Gastroesophageal sphincter (tissue), 4 donors: ENCODE data around the gene SCAPER. TPM values are rescaled to one million over a fixed set of nuclear protein-coding genes. Genes with fewer than 3 reads are reported as not detected.
"Not testable (repeated sequence)": the region's sequence is repeated elsewhere in the genome, so short reads cannot be mapped to it uniquely, and the experiment has no call there.

Experiments
- ATAC-seq: fragments of 150-250 bp; one replicate; pipeline ENCODE4 v1.9.1; 2016; ENCODE audit warnings: mild to moderate bottlenecking, moderate library complexity
- H3K27ac ChIP-seq, 4 donors: fragments of 200-600 bp; sonication (generic) in 3 of 4; 1 replicate in 3 of 4; 2 replicates in 1 of 4; pipeline ENCODE4 v1.5.1; 2016 to 2019
- H3K27me3 ChIP-seq: fragments of 200-600 bp; sonication (generic); one replicate; pipeline ENCODE4 v1.5.1; 2019
- H3K36me3 ChIP-seq, 2 donors: fragments of 200-600 bp; sonication (generic); one replicate each; pipeline ENCODE4 v1.5.1; 2019; ENCODE audit warnings: control low read depth in 1 of 2
- H3K4me1 ChIP-seq, 3 donors: fragments of 200-600 bp; sonication (generic); 1 replicate in 2 of 3; 2 replicates in 1 of 3; pipeline ENCODE4 v1.5.1; 2016 to 2019; ENCODE audit warnings: control low read depth in 2 of 3
- H3K4me3 ChIP-seq, 2 donors: fragments of 200-600 bp; sonication (generic); one replicate each; pipeline ENCODE4 v1.5.1; 2019; ENCODE audit warnings: mild to moderate bottlenecking in 1 of 2, moderate library complexity in 1 of 2
- H3K9me3 ChIP-seq, 3 donors: fragments of 200-600 bp; sonication (generic); one replicate each; pipeline ENCODE4 v1.5.1; 2017 to 2019; ENCODE audit warnings: control low read depth in 2 of 3
- EP300 ChIP-seq: sonication (generic); formaldehyde crosslinking; IDR thresholded peaks from one replicate; pipeline ENCODE4 v1.6.1; 2017; ENCODE audit warnings: antibody characterized with exemption, mild to moderate bottlenecking
- POLR2A ChIP-seq, 2 donors: fragments of 450-650 bp; IDR thresholded peaks; one replicate each; pipeline ENCODE4 v1.6.1; 2017; ENCODE audit warnings: antibody characterized with exemption in 2 of 2, mild to moderate bottlenecking in 2 of 2, moderate library complexity in 1 of 2
- POLR2AphosphoS5 ChIP-seq: sonication (generic); formaldehyde crosslinking; IDR thresholded peaks from one replicate; pipeline ENCODE4 v1.6.1; 2017; ENCODE audit warnings: antibody characterized with exemption
- WGBS, 2 donors: methylation state at CpG; one replicate each; pipeline ENCODE4 v1.1.5; 2018; ENCODE audit warnings: low coverage in 1 of 2; 5-methylcytosine and 5-hydroxymethylcytosine counted together
- total RNA-seq, 4 donors: library from RNA; depleted of rRNA; stranded (reverse); fragments of >200 nt; gene quantifications; one replicate each; pipeline ENCODE4 v1.1.0, GENCODE V29; 2016
- TF ChIP-seq, protein P1 (sequence below), 4 experiments: fragments of 200-600 bp in 2 of 4; fragments of 450-650 bp in 2 of 4; sonication (generic) in 1 of 4; IDR thresholded peaks; one replicate each; pipeline ENCODE4 v1.5.1; 2017 to 2019; ENCODE audit warnings: antibody characterized with exemption in 4 of 4, mild to moderate bottlenecking in 2 of 4, moderate library complexity in 2 of 4

SCAPER gene
- total RNA-seq, 4 donors from 2014 or later: 21.5 to 34.3 (median 28.7) TPM

DNA sequence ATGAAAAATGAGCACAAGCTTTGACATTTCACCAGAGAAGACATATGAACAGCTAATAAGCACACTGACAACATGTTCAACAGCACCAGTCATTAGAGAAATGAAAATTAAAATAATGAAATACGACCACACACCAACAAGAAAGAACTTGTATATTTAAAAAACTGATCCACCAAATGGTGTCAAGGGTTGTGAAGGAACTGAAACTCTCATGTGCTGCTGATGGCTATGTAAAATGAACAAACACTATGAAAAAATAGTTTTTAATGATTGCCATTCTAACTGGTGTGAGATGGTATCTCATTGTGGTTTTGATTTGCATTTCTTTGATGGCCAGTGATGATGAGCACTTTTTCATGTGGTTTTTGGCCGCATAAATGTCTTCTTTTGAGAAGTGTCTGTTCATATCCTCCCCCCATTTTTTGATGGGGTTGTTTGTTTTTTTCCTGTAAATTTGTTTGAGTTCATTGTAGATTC is 193.8 kb downstream of the SCAPER start:
- ATAC-seq: no peak
- Histone ChIP-seq H3K4me3 (no peak overlapping the region), H3K27me3 (no peaks in the 10 kb centered on the region), H3K36me3 (peaks cover 0 to 19% of the 10 kb centered on the region in 2 donors), H3K27ac (no peak overlapping the region), H3K4me1 (no peaks in the 10 kb centered on the region), H3K9me3 (peaks cover 0 to 10% (median 0%) of the 10 kb centered on the region in 3 donors)
- WGBS, 2 donors: 79 to 96% methylated on average over 2 of the region's 2 CpGs
- TF ChIP-seq, protein P1, sequence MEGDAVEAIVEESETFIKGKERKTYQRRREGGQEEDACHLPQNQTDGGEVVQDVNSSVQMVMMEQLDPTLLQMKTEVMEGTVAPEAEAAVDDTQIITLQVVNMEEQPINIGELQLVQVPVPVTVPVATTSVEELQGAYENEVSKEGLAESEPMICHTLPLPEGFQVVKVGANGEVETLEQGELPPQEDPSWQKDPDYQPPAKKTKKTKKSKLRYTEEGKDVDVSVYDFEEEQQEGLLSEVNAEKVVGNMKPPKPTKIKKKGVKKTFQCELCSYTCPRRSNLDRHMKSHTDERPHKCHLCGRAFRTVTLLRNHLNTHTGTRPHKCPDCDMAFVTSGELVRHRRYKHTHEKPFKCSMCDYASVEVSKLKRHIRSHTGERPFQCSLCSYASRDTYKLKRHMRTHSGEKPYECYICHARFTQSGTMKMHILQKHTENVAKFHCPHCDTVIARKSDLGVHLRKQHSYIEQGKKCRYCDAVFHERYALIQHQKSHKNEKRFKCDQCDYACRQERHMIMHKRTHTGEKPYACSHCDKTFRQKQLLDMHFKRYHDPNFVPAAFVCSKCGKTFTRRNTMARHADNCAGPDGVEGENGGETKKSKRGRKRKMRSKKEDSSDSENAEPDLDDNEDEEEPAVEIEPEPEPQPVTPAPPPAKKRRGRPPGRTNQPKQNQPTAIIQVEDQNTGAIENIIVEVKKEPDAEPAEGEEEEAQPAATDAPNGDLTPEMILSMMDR (IDR thresholded peaks at IDR 0.05): no peak
- TF ChIP-seq POLR2A (IDR thresholded peaks at IDR 0.05): no peak
- TF ChIP-seq POLR2AphosphoS5: no peak
- no peak for TF ChIP-seq EP300

DNA sequence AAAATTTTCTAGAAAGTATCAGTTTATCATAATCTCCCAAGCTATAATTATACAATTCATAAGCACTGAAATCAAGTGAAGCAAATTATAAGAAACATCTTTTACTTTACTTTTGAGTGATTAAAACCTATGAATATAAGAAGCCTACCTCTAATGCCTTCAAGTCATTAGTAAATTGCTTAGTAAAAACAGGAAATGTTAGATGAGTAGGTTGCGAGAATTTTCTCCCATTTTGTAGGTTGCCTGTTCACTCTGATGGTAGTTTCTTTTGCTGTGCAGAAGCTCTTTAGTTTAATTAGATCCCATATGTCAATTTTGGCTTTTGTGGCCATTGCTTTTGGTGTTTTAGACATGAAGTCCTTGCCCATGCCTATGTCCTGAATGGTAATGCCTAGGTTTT is 201.1 kb downstream of the SCAPER start:
- not testable (repeated sequence) for H3K4me1 ChIP-seq, H3K9me3 ChIP-seq, H3K27me3 ChIP-seq, H3K27ac ChIP-seq, H3K4me3 ChIP-seq, ATAC-seq
- peaks cover 0 to 51% of the 10 kb centered on the region in 2 donors for H3K36me3 ChIP-seq
- WGBS, 2 donors: 100% methylated on average over 1 of the region's 1 CpG

DNA sequence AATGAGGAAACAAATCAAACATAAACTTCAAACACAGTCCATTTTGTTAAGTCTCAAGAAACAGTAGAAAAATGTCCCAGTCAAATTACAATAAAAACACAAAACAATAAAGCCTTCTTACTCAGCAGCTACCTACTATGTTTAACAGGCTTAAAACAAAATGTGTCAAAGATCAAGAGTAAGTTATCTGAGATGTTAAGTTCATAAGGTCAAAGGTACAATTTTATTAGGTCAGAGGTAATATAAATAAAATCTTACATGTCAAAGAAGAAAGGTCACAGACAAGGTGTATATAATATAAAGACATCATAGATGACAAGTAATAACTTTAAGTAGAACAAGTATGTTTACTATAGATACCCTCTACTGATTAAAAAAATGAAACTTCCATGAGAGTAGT is 208.3 kb downstream of the SCAPER start:
- Histone ChIP-seq H3K4me1 (no peaks in the 10 kb centered on the region), H3K4me3 (no peak overlapping the region), H3K36me3 (peaks cover 0 to 27% of the 10 kb centered on the region in 2 donors), H3K9me3 (no peaks in the 10 kb centered on the region), H3K27ac (no peak overlapping the region), H3K27me3 (no peaks in the 10 kb centered on the region)
- TF ChIP-seq, protein P1 (IDR thresholded peaks at IDR 0.05): no peak
- TF ChIP-seq POLR2A (IDR thresholded peaks at IDR 0.05) (no peak), POLR2AphosphoS5 (no peak), EP300 (no peak)
- ATAC-seq: no peak

DNA sequence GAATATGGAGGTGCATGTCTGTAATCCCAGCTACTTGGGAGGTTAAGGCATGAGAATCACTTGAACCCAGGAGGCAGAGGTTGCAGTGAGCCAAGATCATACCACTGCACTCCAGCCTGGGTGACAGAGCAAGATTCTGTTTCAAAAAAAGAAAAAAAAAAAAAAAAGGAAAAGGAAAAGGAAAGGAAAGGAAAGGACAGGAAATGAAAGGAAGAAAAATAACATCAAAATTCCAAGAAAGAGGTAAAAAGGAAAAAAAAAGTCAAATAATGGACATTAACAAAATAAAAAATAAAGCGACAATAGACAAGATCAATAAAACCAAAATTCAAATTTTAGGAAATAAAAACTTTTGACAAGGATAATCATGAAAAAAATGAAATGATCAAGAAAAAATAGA is 212.6 kb downstream of the SCAPER start:
- H3K36me3 ChIP-seq, H3K27me3 ChIP-seq, ATAC-seq, H3K4me1 ChIP-seq, H3K27ac ChIP-seq, H3K9me3 ChIP-seq, H3K4me3 ChIP-seq: not testable (repeated sequence)
- 90 to 100% methylated on average over 1 of the region's 1 CpG for WGBS, 2 donors

DNA sequence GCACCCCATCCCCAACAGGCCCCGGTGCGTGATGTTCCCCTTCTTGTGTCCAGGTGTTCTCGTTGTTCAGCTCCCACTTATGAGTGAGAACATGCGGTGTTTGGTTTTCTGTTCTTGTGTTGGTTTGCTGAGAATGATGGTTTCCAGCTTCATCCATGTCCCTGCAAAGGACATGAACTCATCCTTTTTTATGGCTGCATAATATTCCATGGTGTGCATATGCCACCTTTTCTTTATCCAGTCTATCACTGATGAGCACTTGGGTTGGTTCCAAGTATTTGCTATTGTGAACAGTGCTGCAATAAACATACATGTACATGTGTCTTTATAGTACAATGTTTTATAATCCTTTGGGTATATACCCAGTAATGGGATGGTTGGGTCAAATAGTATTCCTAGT is 217.5 kb downstream of the SCAPER start:
- not testable (repeated sequence) for H3K4me1 ChIP-seq, H3K27ac ChIP-seq, ATAC-seq, H3K27me3 ChIP-seq, H3K4me3 ChIP-seq, H3K9me3 ChIP-seq
- peaks cover 0 to 11% of the 10 kb centered on the region in 2 donors for H3K36me3 ChIP-seq
- WGBS, 2 donors: 87 to 97% methylated on average over 4 of the region's 4 CpGs

DNA sequence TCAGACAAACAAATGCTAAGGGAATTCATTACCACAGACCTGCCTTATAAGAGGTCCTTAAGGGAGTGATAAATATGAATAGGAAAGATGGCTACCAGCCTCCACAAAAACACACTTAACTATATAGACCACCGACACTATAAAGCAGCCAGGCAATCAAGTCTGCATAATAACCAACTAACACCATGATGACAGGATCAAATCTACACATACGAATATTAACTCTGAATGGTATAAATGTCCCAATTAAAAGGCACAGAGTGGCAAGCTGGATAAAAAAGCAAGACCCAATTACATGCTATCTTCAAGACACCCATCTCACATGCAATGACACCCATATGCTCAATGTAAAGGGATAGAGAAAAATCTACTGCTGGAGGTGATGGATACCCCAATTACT is 221.1 kb downstream of the SCAPER start:
- Histone ChIP-seq H3K9me3 (peaks cover 0 to 6% (median 0%) of the 10 kb centered on the region in 3 donors), H3K4me1 (no peaks in the 10 kb centered on the region), H3K4me3 (no peak overlapping the region), H3K36me3 (peaks cover 0 to 11% of the 10 kb centered on the region in 2 donors), H3K27ac (no peak overlapping the region), H3K27me3 (no peaks in the 10 kb centered on the region)
- WGBS, 2 donors: 88 to 100% methylated on average over 1 to 2 of the region's 2 CpGs
- no peak for ATAC-seq
- TF ChIP-seq POLR2A (IDR thresholded peaks at IDR 0.05) (no peak), EP300 (no peak), POLR2AphosphoS5 (no peak)
- TF ChIP-seq, protein P1 (IDR thresholded peaks at IDR 0.05): no peak

DNA sequence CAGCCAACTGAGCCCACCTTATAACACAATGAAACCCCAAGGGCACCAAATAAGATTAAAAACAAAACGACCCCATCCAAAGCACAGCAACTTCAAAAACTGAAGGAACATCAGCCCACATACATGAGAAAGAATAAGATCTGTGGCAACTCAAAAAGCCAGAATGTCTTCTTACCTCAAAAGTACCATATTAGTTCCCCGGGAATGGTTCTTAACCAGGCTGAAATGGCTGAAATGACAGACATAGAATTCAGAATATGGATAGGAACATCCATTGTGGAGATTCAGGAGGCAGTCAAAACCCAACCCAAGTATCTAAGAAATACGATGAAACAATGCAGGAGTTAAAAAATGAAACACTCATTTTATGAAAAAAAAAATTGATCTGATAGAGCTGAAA is 222.3 kb downstream of the SCAPER start:
- TF ChIP-seq POLR2A (IDR thresholded peaks at IDR 0.05) (no peak), POLR2AphosphoS5 (no peak), EP300 (no peak)
- TF ChIP-seq, protein P1 (IDR thresholded peaks at IDR 0.05): no peak
- H3K4me1 ChIP-seq: no peaks in the 10 kb centered on the region
- H3K27me3 ChIP-seq: no peaks in the 10 kb centered on the region
- WGBS, 2 donors: 96 to 100% methylated on average over 2 to 3 of the region's 3 CpGs
- no peak overlapping the region for H3K4me3 ChIP-seq
- ATAC-seq: no peak
- peaks cover 0 to 9% of the 10 kb centered on the region in 2 donors for H3K36me3 ChIP-seq
- H3K9me3 ChIP-seq: peaks cover 0 to 6% (median 0%) of the 10 kb centered on the region in 3 donors
- H3K27ac ChIP-seq: no peak overlapping the region
